K562 (cell line): ENCODE results near the gene STX12. TPM values are rescaled to one million over a fixed set of nuclear protein-coding genes. Genes with fewer than 3 reads are reported as not detected.

Experiments
- CBX1 ChIP-seq: sonication (generic); IDR thresholded peaks from 2 replicates; pipeline ENCODE4 v1.6.1; 2016; ENCODE audit warnings: antibody characterized with exemption, low read depth, mild to moderate bottlenecking
- DDX20 ChIP-seq: fragments of 450-650 bp; IDR thresholded peaks from 2 replicates; pipeline ENCODE4 v1.6.1; 2016; ENCODE audit warnings: missing genetic modification characterization, low read depth, mild to moderate bottlenecking, missing compliant biosample characterization, moderate library complexity
- FOXJ2 ChIP-seq: fragments of 200-800 bp; sonication (Bioruptor generic); IDR thresholded peaks from 2 replicates; pipeline ENCODE4 v1.6.1; 2016; ENCODE audit warnings: missing genetic modification characterization, missing compliant biosample characterization
- HDAC1 ChIP-seq, 2 experiments: fragments of 450-650 bp; IDR thresholded peaks; 2 replicates each; pipeline ENCODE4 v1.6.1; 2016 to 2017; ENCODE audit warnings: inconsistent platforms in 1 of 2, mild to moderate bottlenecking in 1 of 2, moderate library complexity in 1 of 2
- IFI16 ChIP-seq: fragments of 250-450 bp; sonication (Bioruptor Pico); IDR thresholded peaks from 2 replicates; pipeline ENCODE4 v2.1.2; 2022; ENCODE audit warnings: mild to moderate bottlenecking, inconsistent platforms
- MXI1 ChIP-seq: IDR thresholded peaks from 2 replicates; pipeline ENCODE4 v1.6.1; 2011; ENCODE audit warnings: low read depth, mild to moderate bottlenecking, improper control_type of control experiment, low read length
- NR1H2 ChIP-seq: sonication (generic); formaldehyde crosslinking; IDR thresholded peaks from 2 replicates; pipeline ENCODE4 v1.4.0; 2020; ENCODE audit warnings: mild to moderate bottlenecking, missing genetic modification reagents
- PHF21A ChIP-seq: fragments of 450-650 bp; IDR thresholded peaks from 2 replicates; pipeline ENCODE4 v1.6.1; 2017; ENCODE audit warnings: low read depth, borderline replicate concordance
- PHF8 ChIP-seq: fragments of 200-600 bp; sonication (generic); IDR thresholded peaks from 2 replicates; pipeline ENCODE4 v1.6.1; 2012; ENCODE audit warnings: mixed run types, mild to moderate bottlenecking, inconsistent platforms, low read length, moderate library complexity, borderline replicate concordance
- RUNX1 ChIP-seq: sonication (generic); IDR thresholded peaks from 2 replicates; pipeline ENCODE4 v1.6.1; 2016; ENCODE audit warnings: antibody characterized with exemption, low read depth
- SIX5 ChIP-seq, 2 experiments: IDR thresholded peaks; 2 replicates each; pipeline ENCODE4 v1.6.1; 2011; ENCODE audit warnings: low read length in 2 of 2, borderline replicate concordance in 1 of 2, low read depth in 1 of 2, mild to moderate bottlenecking in 1 of 2, moderate library complexity in 1 of 2; ENCODE audit not compliant: insufficient read depth in 1 of 2
- SOX6 ChIP-seq: fragments of 450-650 bp; IDR thresholded peaks from 2 replicates; pipeline ENCODE4 v1.6.1; 2014; ENCODE audit warnings: mild to moderate bottlenecking
- SUPT5H ChIP-seq: fragments of 450-650 bp; IDR thresholded peaks from 2 replicates; pipeline ENCODE4 v1.6.1; 2016
- TAF1 ChIP-seq: IDR thresholded peaks from 2 replicates; pipeline ENCODE4 v1.6.1; 2011; ENCODE audit warnings: mild to moderate bottlenecking, low read length, moderate library complexity; ENCODE audit not compliant: insufficient read depth, control insufficient read depth, severe bottlenecking; ENCODE audit errors: extremely low read depth
- ZNF12 ChIP-seq: sonication (generic); formaldehyde crosslinking; IDR thresholded peaks from 2 replicates; pipeline ENCODE4 v1.4.0; 2020; ENCODE audit warnings: mild to moderate bottlenecking, missing genetic modification reagents
- ZNF184 ChIP-seq: sonication (generic); formaldehyde crosslinking; IDR thresholded peaks from 2 replicates; pipeline ENCODE4 v1.5.0; 2020; ENCODE audit warnings: missing genetic modification reagents
- ZNF431 ChIP-seq: sonication (generic); formaldehyde crosslinking; IDR thresholded peaks from 2 replicates; pipeline ENCODE4 v1.8.0; 2022; ENCODE audit warnings: mild to moderate bottlenecking, missing genetic modification reagents
- ZNF668 ChIP-seq: fragments of 250-450 bp; sonication (Bioruptor Pico); IDR thresholded peaks from 2 replicates; pipeline ENCODE4 v1.8.0; 2022; ENCODE audit warnings: mild to moderate bottlenecking, inconsistent platforms
- polyA plus RNA-seq, 8 experiments: library from polyadenylated mRNA; depleted of rRNA in 4 of 8; stranded (reverse) in 5 of 8; unstranded in 3 of 8; fragments of >200 nt; fragmentation: Nextera tagmentation in 2 of 8; fragmentation: Illumina TruSeq in 1 of 8; extraction: Ambion mirVana in 2 of 8; extraction: Trizol in 1 of 8; gene quantifications; 2 replicates each; pipeline versions ENCODE4 v1.2.1 to v1.2.3, GENCODE V29; 2011 to 2014; ENCODE audit warnings: inconsistent platforms in 1 of 8, missing spikeins in 1 of 8
- total RNA-seq, 7 experiments: library from RNA; depleted of rRNA in 6 of 7; stranded (reverse); fragments of >200 nt in 6 of 7; fragmentation: Illumina TruSeq in 2 of 7; extraction: Trizol in 2 of 7; gene quantifications; 2 replicates each; pipeline versions ENCODE4 v1.2.1 to v1.2.3, GENCODE V29; 2011 to 2021; ENCODE audit warnings: low replicate concordance in 1 of 7
- TF ChIP-seq, protein P1 (sequence below): fragments of 450-650 bp; conservative IDR thresholded peaks from 2 replicates; pipeline ENCODE4 v1.6.1; 2016; ENCODE audit warnings: missing genetic modification characterization, low read depth, mild to moderate bottlenecking, control low read depth, missing compliant biosample characterization
- TF ChIP-seq, protein P2 (sequence below): sonication (generic); formaldehyde crosslinking; IDR thresholded peaks from 2 replicates; pipeline ENCODE4 v1.8.0; 2023; ENCODE audit warnings: mild to moderate bottlenecking, missing genetic modification reagents
- TF ChIP-seq, protein P3 (sequence below): fragments of 450-650 bp; formaldehyde crosslinking; IDR thresholded peaks from 2 replicates; pipeline ENCODE4 v1.4.0; 2020; ENCODE audit warnings: mild to moderate bottlenecking, moderate library complexity

The STX12 gene
- total and polyA plus RNA-seq, 9 of the 15 experiments (the other 6 are each of a cell fraction or from before 2014, with no cell fraction given): 16.9 to 31.3 (median 25.7) TPM

DNA sequence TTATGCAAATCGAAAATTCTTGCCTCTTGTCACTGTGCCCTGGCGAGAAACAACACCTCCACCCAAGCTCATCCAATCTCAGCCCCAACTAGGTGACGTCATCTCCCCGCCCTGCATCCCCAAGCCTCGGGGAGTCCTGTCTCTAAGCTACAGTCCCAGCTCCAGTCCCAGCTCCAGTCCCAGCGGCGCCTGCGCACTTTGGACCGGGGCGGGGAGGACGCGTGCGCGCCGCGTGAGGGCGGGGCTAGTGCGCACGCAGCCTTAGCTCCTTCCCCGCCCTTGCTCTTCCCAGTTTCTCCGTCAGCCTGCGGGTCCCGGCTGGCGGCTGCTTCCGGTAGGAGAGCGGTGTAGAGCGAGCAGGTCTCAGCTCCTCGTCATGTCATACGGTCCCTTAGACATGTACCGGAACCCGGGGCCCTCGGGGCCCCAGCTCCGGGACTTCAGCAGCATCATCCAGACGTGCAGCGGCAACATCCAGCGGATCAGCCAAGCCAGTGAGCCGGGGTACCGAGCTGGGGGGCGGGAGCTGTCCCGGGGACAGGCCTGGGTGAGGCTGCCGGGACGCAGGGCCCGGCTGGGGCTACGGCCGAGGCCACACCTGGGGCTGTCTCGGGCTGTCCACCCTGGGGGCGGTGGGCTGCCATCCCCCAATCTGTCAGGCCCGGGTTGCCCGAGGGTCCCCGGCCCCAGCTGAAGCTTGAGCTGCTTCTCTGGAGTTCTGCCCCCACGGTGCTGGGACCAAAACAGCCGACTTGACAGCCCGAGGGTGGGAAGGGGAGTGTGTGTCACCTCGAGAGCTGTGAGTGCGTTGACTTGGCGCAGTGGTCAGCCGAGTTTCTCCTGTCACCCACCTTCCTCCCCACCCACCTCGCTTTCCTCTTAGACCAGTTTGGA, at the start of gene STX12 (continued):
- TF ChIP-seq, protein P1, sequence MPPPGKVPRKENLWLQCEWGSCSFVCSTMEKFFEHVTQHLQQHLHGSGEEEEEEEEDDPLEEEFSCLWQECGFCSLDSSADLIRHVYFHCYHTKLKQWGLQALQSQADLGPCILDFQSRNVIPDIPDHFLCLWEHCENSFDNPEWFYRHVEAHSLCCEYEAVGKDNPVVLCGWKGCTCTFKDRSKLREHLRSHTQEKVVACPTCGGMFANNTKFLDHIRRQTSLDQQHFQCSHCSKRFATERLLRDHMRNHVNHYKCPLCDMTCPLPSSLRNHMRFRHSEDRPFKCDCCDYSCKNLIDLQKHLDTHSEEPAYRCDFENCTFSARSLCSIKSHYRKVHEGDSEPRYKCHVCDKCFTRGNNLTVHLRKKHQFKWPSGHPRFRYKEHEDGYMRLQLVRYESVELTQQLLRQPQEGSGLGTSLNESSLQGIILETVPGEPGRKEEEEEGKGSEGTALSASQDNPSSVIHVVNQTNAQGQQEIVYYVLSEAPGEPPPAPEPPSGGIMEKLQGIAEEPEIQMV (tag): no peak
- TF ChIP-seq NR1H2 (CRISPR knock-in tag) (no peak), HDAC1 (IDR thresholded peaks at IDR 0.05) (peak in 1 of 2 experiments; percentile 73; a peak in 2 of 4 replicates), FOXJ2 (tag) (peak; percentile 61; the same call in 1 of the 2 replicates), ZNF668 (CRISPR knock-in tag) (no peak), ZNF12 (no peak), PHF21A (peak; percentile 98), IFI16 (CRISPR knock-in tag) (no peak), ZNF184 (CRISPR knock-in tag) (no peak), PHF8 (peak; percentile 92; the same call in 1 of the 2 replicates), RUNX1 (no peak), SIX5 (IDR thresholded peaks at IDR 0.05; ENCODE audit: borderline replicate concordance in 1 of 2, insufficient read depth in 1 of 2, low read depth in 1 of 2, low read length in 2 of 2) (no peak), ZNF431 (CRISPR knock-in tag) (peak; percentile 56; the same call in 1 of the 2 replicates), DDX20 (tag) (no peak), TAF1 (peak; percentile 91), CBX1 (no peak), SUPT5H (peak; percentile 81), MXI1 (0 out of 2 replicates have a peak, but pooled peaks have one; percentile 44), SOX6 (no peak)
- TF ChIP-seq, protein P2, sequence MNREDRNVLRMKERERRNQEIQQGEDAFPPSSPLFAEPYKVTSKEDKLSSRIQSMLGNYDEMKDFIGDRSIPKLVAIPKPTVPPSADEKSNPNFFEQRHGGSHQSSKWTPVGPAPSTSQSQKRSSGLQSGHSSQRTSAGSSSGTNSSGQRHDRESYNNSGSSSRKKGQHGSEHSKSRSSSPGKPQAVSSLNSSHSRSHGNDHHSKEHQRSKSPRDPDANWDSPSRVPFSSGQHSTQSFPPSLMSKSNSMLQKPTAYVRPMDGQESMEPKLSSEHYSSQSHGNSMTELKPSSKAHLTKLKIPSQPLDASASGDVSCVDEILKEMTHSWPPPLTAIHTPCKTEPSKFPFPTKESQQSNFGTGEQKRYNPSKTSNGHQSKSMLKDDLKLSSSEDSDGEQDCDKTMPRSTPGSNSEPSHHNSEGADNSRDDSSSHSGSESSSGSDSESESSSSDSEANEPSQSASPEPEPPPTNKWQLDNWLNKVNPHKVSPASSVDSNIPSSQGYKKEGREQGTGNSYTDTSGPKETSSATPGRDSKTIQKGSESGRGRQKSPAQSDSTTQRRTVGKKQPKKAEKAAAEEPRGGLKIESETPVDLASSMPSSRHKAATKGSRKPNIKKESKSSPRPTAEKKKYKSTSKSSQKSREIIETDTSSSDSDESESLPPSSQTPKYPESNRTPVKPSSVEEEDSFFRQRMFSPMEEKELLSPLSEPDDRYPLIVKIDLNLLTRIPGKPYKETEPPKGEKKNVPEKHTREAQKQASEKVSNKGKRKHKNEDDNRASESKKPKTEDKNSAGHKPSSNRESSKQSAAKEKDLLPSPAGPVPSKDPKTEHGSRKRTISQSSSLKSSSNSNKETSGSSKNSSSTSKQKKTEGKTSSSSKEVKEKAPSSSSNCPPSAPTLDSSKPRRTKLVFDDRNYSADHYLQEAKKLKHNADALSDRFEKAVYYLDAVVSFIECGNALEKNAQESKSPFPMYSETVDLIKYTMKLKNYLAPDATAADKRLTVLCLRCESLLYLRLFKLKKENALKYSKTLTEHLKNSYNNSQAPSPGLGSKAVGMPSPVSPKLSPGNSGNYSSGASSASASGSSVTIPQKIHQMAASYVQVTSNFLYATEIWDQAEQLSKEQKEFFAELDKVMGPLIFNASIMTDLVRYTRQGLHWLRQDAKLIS: peak; percentile 77; the same call in 1 of the 2 replicates
- TF ChIP-seq, protein P3, sequence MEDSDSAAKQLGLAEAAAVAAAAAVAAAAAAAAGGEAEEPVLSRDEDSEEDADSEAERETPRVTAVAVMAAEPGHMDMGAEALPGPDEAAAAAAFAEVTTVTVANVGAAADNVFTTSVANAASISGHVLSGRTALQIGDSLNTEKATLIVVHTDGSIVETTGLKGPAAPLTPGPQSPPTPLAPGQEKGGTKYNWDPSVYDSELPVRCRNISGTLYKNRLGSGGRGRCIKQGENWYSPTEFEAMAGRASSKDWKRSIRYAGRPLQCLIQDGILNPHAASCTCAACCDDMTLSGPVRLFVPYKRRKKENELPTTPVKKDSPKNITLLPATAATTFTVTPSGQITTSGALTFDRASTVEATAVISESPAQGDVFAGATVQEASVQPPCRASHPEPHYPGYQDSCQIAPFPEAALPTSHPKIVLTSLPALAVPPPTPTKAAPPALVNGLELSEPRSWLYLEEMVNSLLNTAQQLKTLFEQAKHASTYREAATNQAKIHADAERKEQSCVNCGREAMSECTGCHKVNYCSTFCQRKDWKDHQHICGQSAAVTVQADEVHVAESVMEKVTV (CRISPR knock-in tag): no peak
